GM12801 (cell line): Measurements from ENCODE around the gene S100A8.

ENCODE experiments used
- TF ChIP-seq, protein P1 (sequence below): IDR thresholded peaks from one replicate; pipeline ENCODE4 v1.5.1; 2011; ENCODE audit warnings: control low read depth; ENCODE audit not compliant: insufficient read length; ENCODE audit errors: extremely low read depth

The S100A8 gene

DNA sequence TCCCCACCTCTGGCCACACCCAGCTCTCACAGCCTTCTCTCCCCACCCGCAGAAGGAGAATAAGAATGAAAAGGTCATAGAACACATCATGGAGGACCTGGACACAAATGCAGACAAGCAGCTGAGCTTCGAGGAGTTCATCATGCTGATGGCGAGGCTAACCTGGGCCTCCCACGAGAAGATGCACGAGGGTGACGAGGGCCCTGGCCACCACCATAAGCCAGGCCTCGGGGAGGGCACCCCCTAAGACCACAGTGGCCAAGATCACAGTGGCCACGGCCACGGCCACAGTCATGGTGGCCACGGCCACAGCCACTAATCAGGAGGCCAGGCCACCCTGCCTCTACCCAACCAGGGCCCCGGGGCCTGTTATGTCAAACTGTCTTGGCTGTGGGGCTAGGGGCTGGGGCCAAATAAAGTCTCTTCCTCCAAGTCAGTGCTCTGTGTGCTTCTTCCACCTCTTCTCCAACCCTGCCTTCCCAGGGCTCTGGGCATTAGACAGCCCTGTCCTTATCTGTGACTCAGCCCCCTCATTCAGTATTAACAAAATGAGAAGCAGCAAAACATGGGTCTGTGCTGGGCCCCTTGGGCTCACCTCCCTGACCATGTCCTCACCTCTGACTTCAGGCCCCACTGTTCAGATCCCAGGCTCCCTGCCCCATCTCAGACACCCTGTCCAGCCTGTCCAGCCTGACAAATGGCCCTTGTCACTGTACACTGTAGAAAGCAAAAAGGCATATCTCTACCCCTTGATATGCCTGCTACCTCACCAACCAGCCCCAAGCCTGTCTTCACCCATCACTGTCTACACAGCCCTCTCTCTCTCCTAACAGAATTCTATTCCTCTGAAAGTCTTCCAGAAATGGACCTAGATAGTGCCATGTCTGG lies 30.0 kb downstream of the S100A8 start:
- TF ChIP-seq, protein P1, sequence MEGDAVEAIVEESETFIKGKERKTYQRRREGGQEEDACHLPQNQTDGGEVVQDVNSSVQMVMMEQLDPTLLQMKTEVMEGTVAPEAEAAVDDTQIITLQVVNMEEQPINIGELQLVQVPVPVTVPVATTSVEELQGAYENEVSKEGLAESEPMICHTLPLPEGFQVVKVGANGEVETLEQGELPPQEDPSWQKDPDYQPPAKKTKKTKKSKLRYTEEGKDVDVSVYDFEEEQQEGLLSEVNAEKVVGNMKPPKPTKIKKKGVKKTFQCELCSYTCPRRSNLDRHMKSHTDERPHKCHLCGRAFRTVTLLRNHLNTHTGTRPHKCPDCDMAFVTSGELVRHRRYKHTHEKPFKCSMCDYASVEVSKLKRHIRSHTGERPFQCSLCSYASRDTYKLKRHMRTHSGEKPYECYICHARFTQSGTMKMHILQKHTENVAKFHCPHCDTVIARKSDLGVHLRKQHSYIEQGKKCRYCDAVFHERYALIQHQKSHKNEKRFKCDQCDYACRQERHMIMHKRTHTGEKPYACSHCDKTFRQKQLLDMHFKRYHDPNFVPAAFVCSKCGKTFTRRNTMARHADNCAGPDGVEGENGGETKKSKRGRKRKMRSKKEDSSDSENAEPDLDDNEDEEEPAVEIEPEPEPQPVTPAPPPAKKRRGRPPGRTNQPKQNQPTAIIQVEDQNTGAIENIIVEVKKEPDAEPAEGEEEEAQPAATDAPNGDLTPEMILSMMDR = no peak

DNA sequence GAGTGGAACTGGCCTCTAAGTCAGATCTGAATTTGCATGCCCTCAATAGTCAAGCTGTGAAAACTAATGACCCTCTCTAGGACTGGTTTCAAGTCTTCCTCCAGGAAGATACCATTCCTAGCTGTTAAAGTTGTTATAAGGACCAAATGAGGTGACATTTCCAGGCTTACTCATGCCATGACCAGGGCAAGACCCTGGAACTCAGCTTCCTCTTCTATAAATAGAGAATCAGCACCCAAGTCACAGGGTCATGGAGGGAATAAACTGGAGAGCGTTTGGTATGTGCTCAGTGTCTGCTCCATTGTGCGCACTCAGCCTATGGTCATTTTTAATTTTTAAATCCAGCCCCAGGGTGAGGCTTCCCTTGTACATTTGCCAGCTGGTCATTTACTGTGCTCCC lies 30.7 kb downstream of the S100A8 start:
- TF ChIP-seq, protein P1 = no peak

DNA sequence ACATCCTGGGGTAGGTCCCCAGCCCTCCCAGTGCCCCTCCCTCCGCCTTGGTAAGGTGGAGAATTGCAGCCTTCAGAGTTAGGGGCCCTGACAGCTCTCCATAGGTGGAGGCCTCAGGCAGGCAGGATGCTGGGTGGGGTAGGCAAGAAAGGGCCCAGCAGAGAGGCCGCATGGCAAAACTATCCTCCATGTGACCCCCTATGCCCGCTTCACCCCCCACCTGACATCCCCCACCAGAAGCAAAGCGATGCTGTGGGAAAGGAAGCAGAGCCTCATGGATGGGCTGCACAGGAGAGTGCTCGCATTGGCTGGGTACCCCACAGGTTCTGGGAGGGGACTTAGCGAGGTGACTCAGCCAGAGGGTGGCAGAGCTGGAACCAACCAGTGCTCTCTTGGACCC lies 31.6 kb downstream of the S100A8 start:
- TF ChIP-seq, protein P1 = no peak

DNA sequence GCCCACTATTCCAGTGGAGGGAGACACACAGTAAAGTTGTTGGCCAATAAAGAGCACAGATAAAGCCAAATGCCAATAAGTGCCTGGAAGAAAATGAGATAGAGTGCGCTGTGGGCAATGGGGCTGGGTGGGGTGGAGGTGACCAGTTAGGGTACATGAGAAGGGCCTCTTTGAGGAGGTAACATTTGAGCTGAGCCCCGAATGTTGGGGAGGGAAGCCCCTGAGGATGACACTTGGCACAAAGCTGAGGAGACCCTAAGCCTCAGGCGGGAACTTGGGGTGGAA lies 32.2 kb downstream of the S100A8 start:
- TF ChIP-seq, protein P1 = no peak

DNA sequence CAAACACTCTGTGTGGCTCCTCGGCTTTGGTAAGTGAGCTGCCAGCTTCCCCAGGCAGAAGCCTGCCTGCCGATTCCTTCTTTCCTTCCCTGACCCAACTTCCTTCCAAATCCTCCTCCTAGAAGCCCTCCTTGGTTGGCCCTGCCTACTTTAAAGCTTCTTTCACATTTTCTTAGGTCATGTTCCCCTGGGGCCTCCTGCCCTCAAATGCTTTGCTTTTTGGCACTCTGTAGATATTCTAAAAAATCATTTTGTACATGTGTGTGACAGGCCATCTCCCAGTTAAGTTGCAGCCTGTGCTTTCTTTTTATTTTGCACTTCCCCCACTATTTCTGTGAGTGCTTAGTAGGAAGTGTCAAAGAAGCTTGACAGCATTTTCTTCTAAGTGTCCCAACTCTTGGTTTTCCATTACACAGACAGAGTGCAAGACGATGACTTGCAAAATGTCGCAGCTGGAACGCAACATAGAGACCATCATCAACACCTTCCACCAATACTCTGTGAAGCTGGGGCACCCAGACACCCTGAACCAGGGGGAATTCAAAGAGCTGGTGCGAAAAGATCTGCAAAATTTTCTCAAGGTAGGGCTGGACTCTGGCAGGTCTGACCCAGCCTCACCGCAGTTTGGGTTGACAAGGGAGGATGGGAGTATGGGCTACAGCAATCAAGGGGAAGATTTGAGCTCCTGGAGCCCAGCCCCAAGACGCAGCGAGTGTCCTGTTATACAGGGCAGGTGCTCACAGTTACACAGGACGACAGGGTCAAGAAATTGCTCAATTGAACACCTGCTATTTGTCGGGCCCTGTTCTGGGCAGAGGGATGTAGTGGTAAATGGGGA lies 32.8 kb downstream of the S100A8 start, which contains the start of gene S100A9:
S100A9 (plus strand) TSS at position 2 of the 838 bp plus-strand sequence; CDS start at position 432, 430 bp downstream.
- TF ChIP-seq, protein P1 = no peak

DNA sequence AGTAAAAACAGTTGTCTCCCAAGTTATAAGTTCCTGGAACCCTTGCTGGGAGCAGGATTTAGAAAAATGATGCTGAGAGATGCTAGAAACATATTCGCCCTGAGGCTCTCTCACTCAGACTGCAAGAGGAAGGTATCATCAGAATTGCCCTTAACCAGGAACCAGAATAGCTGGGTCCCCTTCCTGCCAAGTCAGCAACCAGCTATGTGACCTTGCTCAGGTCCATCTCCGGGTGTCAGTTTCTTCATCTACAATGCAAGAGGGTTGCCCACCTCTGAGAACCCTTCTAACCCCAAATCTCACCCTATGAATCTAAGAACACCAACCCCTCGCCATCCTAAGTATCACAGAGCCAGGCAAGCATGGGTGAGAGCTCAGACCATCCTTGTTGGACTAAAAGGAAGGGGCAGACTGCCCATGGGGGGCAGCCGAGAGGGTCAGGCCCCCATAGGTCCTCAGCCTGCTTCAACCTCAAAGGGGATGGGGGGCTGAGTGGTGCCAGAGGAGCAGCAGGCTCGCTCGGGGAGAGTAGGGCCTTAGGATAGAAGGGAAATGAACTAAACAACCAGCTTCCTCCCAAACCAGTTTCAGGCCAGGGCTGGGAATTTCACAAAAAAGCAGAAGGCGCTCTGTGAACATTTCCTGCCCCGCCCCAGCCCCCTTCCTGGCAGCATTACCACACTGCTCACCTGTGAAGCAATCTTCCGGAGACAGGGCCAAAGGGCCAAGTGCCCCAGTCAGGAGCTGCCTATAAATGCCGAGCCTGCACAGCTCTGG lies 33.6 kb downstream of the S100A8 start:
- TF ChIP-seq, protein P1 = no peak
